Occipital lobe (tissue), 2 donors: ENCODE data around the gene NUP88. TPM values are rescaled to one million over a fixed set of nuclear protein-coding genes. Genes with fewer than 3 reads are reported as not detected.

Experiments used
- DNase-seq: peaks from one replicate; lab custom pipeline; 2025; lab: John Stamatoyannopoulos, UW
- total RNA-seq: library from RNA; depleted of rRNA; stranded (reverse); fragments of >200 nt; gene quantifications from one replicate; pipeline ENCODE4 v1.2.3, GENCODE V29; 2014

The NUP88 gene
- total RNA-seq, 1 donor from 2014 or later = 73.5 TPM

DNA sequence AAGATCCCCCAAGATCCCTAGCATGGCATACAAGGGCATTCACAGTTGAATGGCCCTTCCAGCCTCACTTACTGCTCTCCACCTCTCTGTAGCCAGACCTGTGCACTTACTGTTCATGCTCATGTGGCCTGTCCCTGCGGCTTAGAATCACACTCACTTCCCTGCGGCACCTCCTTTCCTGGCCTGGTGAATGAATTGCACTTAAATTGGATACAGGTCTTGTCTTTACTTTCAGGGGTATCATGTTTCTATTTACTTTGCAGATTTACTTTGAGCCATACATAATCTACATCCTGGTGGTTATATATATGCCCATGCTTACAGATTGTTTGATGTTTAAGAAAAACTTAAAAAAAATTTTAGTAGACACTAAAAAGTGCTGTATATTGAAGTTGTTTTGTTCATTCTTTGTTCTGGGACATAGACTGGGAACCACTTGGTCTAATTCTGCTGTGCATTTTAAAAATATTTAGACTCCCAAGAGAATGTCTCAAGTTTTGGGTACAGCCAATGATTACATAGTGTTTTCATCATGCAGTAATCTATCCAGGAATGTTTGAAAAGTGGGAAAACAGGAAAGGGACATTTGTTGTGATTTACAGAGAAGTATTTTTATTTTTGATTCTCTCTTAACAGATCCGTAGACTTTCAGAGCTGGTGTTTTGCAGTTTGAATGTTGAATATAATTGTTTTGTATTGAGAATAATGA lies 63.9 kb downstream of the NUP88 start:
- no peak for DNase-seq

DNA sequence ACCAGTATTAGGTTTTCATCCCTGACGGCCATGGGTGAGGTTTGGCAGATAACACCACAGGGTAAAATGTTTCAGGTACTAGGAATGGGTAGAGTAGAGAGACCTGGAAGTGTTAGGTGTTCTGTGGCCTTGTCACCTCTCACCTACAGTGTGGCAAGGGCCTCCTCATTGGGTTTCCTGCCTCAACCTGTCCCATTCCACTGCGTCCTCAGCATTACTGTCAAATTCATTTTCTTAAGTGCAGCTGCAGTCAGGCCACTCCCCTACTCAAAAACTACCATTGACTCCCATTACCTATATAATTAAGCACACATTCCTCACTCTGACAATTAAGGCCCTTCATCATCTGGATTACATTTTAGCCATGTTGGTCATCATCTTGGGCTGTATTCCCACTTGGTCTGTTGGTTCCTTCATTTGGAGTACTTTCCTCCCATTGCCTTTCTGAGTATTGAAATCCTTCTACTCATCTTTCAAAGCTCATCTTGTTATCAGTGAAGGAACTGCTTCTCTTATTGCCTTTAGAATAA lies 64.5 kb downstream of the NUP88 start:
- no peak for DNase-seq

DNA sequence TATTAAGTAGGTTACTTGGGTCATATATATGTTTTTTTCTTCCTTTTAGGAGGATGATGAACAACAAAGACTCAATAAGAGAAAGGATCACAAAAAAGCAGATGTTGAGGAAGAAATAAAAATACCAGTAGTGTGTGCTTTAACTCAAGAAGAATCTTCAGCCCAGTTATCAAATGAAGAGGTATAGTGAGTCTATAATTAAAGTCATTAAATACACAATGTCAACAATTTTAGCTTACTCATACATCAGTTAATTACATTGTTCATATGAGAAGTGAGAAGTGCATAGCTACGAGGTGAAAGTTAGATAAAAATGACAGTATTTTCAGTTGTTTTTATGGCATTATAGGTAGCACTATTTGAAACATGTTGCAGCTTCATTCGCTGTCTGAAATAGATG lies 65.2 kb downstream of the NUP88 start:
- no peak for DNase-seq

DNA sequence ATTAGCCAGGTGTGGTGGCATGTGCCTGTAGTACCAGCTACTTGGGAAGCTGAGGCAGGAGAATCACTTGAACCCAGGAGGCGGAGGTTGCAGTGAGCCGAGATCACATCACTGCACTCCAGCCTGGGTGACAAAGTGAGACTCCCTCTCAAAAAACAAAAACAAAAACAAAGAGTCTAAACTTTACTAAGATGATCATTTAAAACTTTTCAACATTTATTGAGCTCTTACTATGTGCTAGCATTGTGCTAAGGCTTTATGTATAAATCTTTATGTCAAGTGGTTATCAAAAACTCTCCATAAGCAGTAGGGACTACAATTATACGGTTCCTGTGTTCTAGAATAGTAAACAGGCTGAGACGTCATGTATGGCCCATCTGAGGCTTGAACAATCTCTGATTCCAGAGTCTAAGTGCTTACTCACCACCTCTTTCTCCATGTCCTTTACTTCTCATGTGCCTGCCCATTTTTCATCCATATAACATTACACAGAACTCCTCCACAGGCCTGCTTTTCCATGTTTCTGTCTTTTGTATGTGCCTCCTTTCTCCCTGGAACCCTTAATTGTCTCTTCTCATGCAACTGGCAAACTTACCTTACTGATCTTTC lies 66.7 kb downstream of the NUP88 start:
- DNase-seq = no peak

DNA sequence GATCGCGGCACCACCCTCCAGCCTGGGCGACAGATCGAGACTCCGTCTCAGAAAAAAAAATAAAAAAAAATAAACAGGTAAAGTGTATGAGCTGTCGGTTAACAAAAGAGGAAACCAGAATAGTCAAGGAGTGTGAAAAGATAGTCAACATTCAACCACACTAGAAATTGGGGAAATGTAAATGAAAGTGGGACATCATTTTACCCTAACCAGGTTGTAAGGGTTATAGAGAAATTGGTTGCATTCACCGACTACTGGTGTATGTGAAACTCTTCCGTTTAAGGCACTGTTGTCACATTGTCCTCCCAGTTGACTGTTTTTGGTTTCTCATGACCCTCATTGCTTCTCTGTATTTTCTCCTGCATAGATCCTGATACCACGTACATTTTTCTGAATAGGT lies 74.5 kb downstream of the NUP88 start:
- DNase-seq = no peak

Other genes starting within 250 kb of the NUP88 start
- gene ZNF594, start 227.8 kb downstream of the NUP88 start, total RNA-seq = 39.0 TPM
- 0.16 TPM for gene SCIMP, start 184.8 kb downstream of the NUP88 start, total RNA-seq
- gene RABEP1, start 137.4 kb downstream of the NUP88 start, total RNA-seq = 94.5 TPM
- 84.5 TPM for gene RPAIN, start 520 bp upstream of the NUP88 start, total RNA-seq
- gene C1QBP, start 19.5 kb upstream of the NUP88 start, total RNA-seq = 123 TPM
- gene DHX33, start 49.3 kb upstream of the NUP88 start, total RNA-seq = 14.5 TPM
- gene DERL2, start 66.5 kb upstream of the NUP88 start, total RNA-seq = 56.3 TPM
- 18.2 TPM for gene MIS12, start 66.9 kb upstream of the NUP88 start, total RNA-seq
- 84.5 TPM for gene NLRP1, start 164.8 kb upstream of the NUP88 start, total RNA-seq